ENCODE data around the gene USP3.
"Not testable (repeated sequence)": the region's sequence is repeated elsewhere in the genome, so short reads cannot be mapped to it uniquely, and the experiment has no call there.

USP3 gene

GRCh38 chr15:63528138-63528659 lies 23.8 kb downstream of the USP3 start:
- H3K36me3 ChIP-seq: no peaks in the 10 kb centered on the region
- H3K4me1 ChIP-seq (ENCODE audit: control insufficient read depth in 1 of 2, insufficient read depth in 1 of 2, low read depth in 1 of 2, low read length in 1 of 2): peaks cover 44 to 69% of the 10 kb centered on the region in 2 experiments
- H3K4me3 ChIP-seq (ENCODE audit: low read depth in 1 of 2, low read length in 1 of 2): no peak overlapping the region
- H3K27me3 ChIP-seq: no peaks in the 10 kb centered on the region
- no peak for TF ChIP-seq CTCF (IDR thresholded peaks at IDR 0.05)
- H3K9me3 ChIP-seq: no peaks in the 10 kb centered on the region
- H3K27ac ChIP-seq: peak overlapping the region; percentile 51

- Histone ChIP-seq H3K9me3 (no peaks in the 10 kb centered on the region), H3K27ac (peak overlapping the region; percentile 59), H3K27me3 (no peaks in the 10 kb centered on the region), H3K4me1 (ENCODE audit: control insufficient read depth in 1 of 2, insufficient read depth in 1 of 2, low read depth in 1 of 2, low read length in 1 of 2) (peaks cover 23 to 58% of the 10 kb centered on the region in 2 experiments), H3K4me3 (ENCODE audit: low read depth in 1 of 2, low read length in 1 of 2) (no peak overlapping the region), H3K36me3 (no peaks in the 10 kb centered on the region)
- no peak for TF ChIP-seq CTCF (IDR thresholded peaks at IDR 0.05)
Measured at GRCh38 chr15:63530235-63530634, 25.8 kb downstream of the USP3 start.

GRCh38 chr15:63530752-63531299 lies 26.4 kb downstream of the USP3 start:
- H3K4me3 ChIP-seq (ENCODE audit: low read depth in 1 of 2, low read length in 1 of 2): no peak overlapping the region
- peak overlapping the region; percentile 59 for H3K27ac ChIP-seq
- H3K4me1 ChIP-seq (ENCODE audit: control insufficient read depth in 1 of 2, insufficient read depth in 1 of 2, low read depth in 1 of 2, low read length in 1 of 2): peaks cover 21 to 54% of the 10 kb centered on the region in 2 experiments
- H3K9me3 ChIP-seq: no peaks in the 10 kb centered on the region
- no peaks in the 10 kb centered on the region for H3K36me3 ChIP-seq
- TF ChIP-seq CTCF (IDR thresholded peaks at IDR 0.05): no peak
- H3K27me3 ChIP-seq: no peaks in the 10 kb centered on the region

- H3K36me3 ChIP-seq: no peaks in the 10 kb centered on the region
- TF ChIP-seq CTCF (IDR thresholded peaks at IDR 0.05): peak; percentile 61
- H3K9me3 ChIP-seq: no peaks in the 10 kb centered on the region
- H3K27ac ChIP-seq: peak overlapping the region; percentile 59
- no peak overlapping the region for H3K4me3 ChIP-seq (ENCODE audit: low read depth in 1 of 2, low read length in 1 of 2)
- peaks cover 21 to 48% of the 10 kb centered on the region in 2 experiments for H3K4me1 ChIP-seq (ENCODE audit: control insufficient read depth in 1 of 2, insufficient read depth in 1 of 2, low read depth in 1 of 2, low read length in 1 of 2)
- H3K27me3 ChIP-seq: no peaks in the 10 kb centered on the region
Measured at GRCh38 chr15:63531586-63531985, 27.2 kb downstream of the USP3 start.

- peaks cover 21 to 47% of the 10 kb centered on the region in 2 experiments for H3K4me1 ChIP-seq (ENCODE audit: control insufficient read depth in 1 of 2, insufficient read depth in 1 of 2, low read depth in 1 of 2, low read length in 1 of 2)
- peaks cover 6% of the 10 kb centered on the region for H3K36me3 ChIP-seq
- no peaks in the 10 kb centered on the region for H3K27me3 ChIP-seq
- no peaks in the 10 kb centered on the region for H3K9me3 ChIP-seq
- TF ChIP-seq CTCF (IDR thresholded peaks at IDR 0.05): no peak
- peak overlapping the region; percentile 59 for H3K27ac ChIP-seq
- no peak overlapping the region for H3K4me3 ChIP-seq (ENCODE audit: low read depth in 1 of 2, low read length in 1 of 2)
Measured at GRCh38 chr15:63532307-63532744, 27.9 kb downstream of the USP3 start.

- not testable (repeated sequence) for H3K27ac ChIP-seq
Measured at GRCh38 chr15:63534888-63535287, 30.5 kb downstream of the USP3 start.

More at GRCh38 chr15:63534888-63535287, 30.5 kb downstream of the USP3 start:
- H3K4me3 ChIP-seq (ENCODE audit: low read depth in 1 of 2, low read length in 1 of 2); H3K27me3 ChIP-seq; H3K9me3 ChIP-seq: not testable (repeated sequence)
- peaks cover 26 to 43% of the 10 kb centered on the region in 2 experiments for H3K4me1 ChIP-seq (ENCODE audit: control insufficient read depth in 1 of 2, insufficient read depth in 1 of 2, low read depth in 1 of 2, low read length in 1 of 2)
- H3K36me3 ChIP-seq: peaks cover 31% of the 10 kb centered on the region
